GM12878 (cell line): ENCODE data around the gene RANBP3.

Experiments used
- CTCF ChIP-seq, 3 experiments: IDR thresholded peaks in 2 of 3; conservative IDR thresholded peaks in 1 of 3; 2 replicates each; pipeline ENCODE4 v1.5.1; 2011; ENCODE audit warnings: low read depth in 3 of 3, low read length in 3 of 3, mild to moderate bottlenecking in 3 of 3, control low read depth in 2 of 3, moderate library complexity in 2 of 3, inconsistent platforms in 1 of 3, mixed read lengths in 1 of 3; ENCODE audit not compliant: control insufficient read depth in 2 of 3, insufficient read depth in 1 of 3; ENCODE audit errors: extremely low read depth in 1 of 3
- ESRRA ChIP-seq: IDR thresholded peaks from 2 replicates; pipeline ENCODE4 v1.6.1; 2012; ENCODE audit warnings: mild to moderate bottlenecking, low read length, improper control_type of control experiment
- IRF5 ChIP-seq: fragments of 450-650 bp; IDR thresholded peaks from 2 replicates; pipeline ENCODE4 v1.6.1; 2017; ENCODE audit warnings: borderline replicate concordance
- JUND ChIP-seq: IDR thresholded peaks from 2 replicates; pipeline ENCODE4 v1.6.1; 2012; ENCODE audit warnings: low read depth, mild to moderate bottlenecking, low read length, improper control_type of control experiment, moderate library complexity
- MEF2A ChIP-seq: IDR thresholded peaks from 2 replicates; pipeline ENCODE4 v1.6.1; 2011; ENCODE audit warnings: low read depth, mild to moderate bottlenecking, low read length, moderate library complexity; ENCODE audit not compliant: insufficient read depth
- POLR2A ChIP-seq: IDR thresholded peaks from 2 replicates; pipeline ENCODE4 v1.6.1; 2011; ENCODE audit warnings: low read depth, mild to moderate bottlenecking, low read length
- SMC3 ChIP-seq: IDR thresholded peaks from 2 replicates; pipeline ENCODE4 v1.6.1; 2011; ENCODE audit warnings: low read length, improper control_type of control experiment, borderline replicate concordance
- YY1 ChIP-seq: IDR thresholded peaks from 2 replicates; pipeline ENCODE4 v1.6.1; 2011; ENCODE audit warnings: low read depth, mild to moderate bottlenecking, low read length
- ZBTB11 ChIP-seq: fragments of 450-650 bp; formaldehyde crosslinking; IDR thresholded peaks from 2 replicates; pipeline ENCODE4 v1.5.0; 2022; ENCODE audit warnings: mild to moderate bottlenecking, missing genetic modification characterization
- ZNF24 ChIP-seq: fragments of 450-650 bp; IDR thresholded peaks from 2 replicates; pipeline ENCODE4 v1.6.1; 2017; ENCODE audit warnings: antibody characterized with exemption, mild to moderate bottlenecking

- TF ChIP-seq CTCF (IDR thresholded peaks at IDR 0.05 in 2 of 3, conservative IDR thresholded peaks at IDR 0.05 in 1 of 3; ENCODE audit: control insufficient read depth in 2 of 3, extremely low read depth in 1 of 3, insufficient read depth in 1 of 3, low read depth in 3 of 3, low read length in 3 of 3), result no peak
- TF ChIP-seq SMC3, result no peak
- TF ChIP-seq POLR2A, result no peak
- no peak for TF ChIP-seq ESRRA
- no peak for TF ChIP-seq IRF5
- TF ChIP-seq JUND, result no peak
- no peak for TF ChIP-seq ZBTB11
- no peak for TF ChIP-seq MEF2A
- no peak for TF ChIP-seq YY1
- no peak for TF ChIP-seq ZNF24
These were observed 54.6 kb downstream of the RANBP3 start for GRCh38 chr19:5923356-5923755.
